ENCODE data around the gene PAIP2.
"Not testable (repeated sequence)": the region's sequence is repeated elsewhere in the genome, so short reads cannot be mapped to it uniquely, and the experiment has no call there.

Gene PAIP2

DNA sequence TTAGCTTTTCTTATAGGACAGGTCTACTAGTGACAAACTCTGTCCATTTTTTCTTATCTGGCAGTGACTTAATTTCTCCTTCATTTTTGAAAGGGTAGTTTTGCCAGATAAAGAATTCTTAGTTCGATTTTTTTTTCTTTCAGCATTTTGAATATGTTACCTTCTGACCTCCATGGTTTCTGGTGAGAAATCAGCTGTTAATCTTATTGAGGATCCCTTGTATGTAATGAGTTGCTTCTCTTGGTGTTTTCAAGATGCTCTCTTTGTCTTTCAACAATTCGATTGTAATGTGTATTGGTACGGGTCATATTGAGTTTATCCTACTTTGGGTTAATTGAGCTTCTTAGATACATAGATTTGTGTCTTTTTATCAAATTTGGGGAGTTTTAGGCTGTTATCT lies 12.5 kb downstream of the PAIP2 start:
- H2AFZ ChIP-seq (ENCODE audit: low read length) = no peak overlapping the region
- H3K4me2 ChIP-seq (ENCODE audit: insufficient read depth, low read length, poor library complexity, severe bottlenecking) = no peak overlapping the region
- no peak overlapping the region for H2BK15ac ChIP-seq (ENCODE audit: low read length)
- peaks cover 0 to 13% of the 10 kb centered on the region in 2 donors for H3K9me3 ChIP-seq (replicated peaks in 1 of 2; ENCODE audit: control insufficient read depth in 2 of 2, insufficient read depth in 1 of 2, low read depth in 1 of 2, low read length in 2 of 2)
- H3K4me1 ChIP-seq (ENCODE audit: control insufficient read depth in 2 of 2, insufficient read depth in 1 of 2, low read depth in 1 of 2, low read length in 2 of 2) = no peaks in the 10 kb centered on the region
- H3K14ac ChIP-seq (ENCODE audit: low read length) = no peak overlapping the region
- peaks cover 4 to 82% of the 10 kb centered on the region in 2 donors for H3K36me3 ChIP-seq (replicated peaks in 1 of 2; ENCODE audit: control insufficient read depth in 2 of 2, insufficient read depth in 2 of 2, low read length in 2 of 2)
- no peak overlapping the region for H3K27ac ChIP-seq (replicated peaks; ENCODE audit: low read length)
- no peaks in the 10 kb centered on the region for H3K27me3 ChIP-seq (ENCODE audit: control insufficient read depth in 3 of 3, insufficient read depth in 3 of 3, low read depth in 1 of 3, low read length in 3 of 3)
- no peak overlapping the region for H2AK5ac ChIP-seq (ENCODE audit: low read depth, low read length)
- H3K23ac ChIP-seq (ENCODE audit: low read depth, low read length, poor library complexity) = no peak overlapping the region
- H2BK12ac ChIP-seq (ENCODE audit: low read length) = no peak overlapping the region
- no peak overlapping the region for H2BK120ac ChIP-seq (ENCODE audit: low read depth, low read length)
- DNase-seq (ENCODE audit: low spot score) = no peak
- H3K4me3 ChIP-seq (ENCODE audit: low read length in 2 of 2) = no peak overlapping the region
- H3K79me1 ChIP-seq (ENCODE audit: low read depth, low read length) = peaks cover 7% of the 10 kb centered on the region
- no peak overlapping the region for H4K8ac ChIP-seq (ENCODE audit: low read depth, low read length)
- no peak overlapping the region for H3K9ac ChIP-seq (ENCODE audit: low read depth, low read length, poor library complexity)
- H3K4ac ChIP-seq (ENCODE audit: low read length) = no peak overlapping the region
- H3K18ac ChIP-seq (ENCODE audit: low read length) = no peak overlapping the region
- H4K91ac ChIP-seq (ENCODE audit: low read depth, low read length, poor library complexity) = no peak overlapping the region
- H2BK5ac ChIP-seq (ENCODE audit: low read length) = no peak overlapping the region
- WGBS, 2 donors (ENCODE audit: extremely low coverage in 2 of 2, insufficient read length in 2 of 2, insufficient replicate concordance in 1 of 2) = no CpG with 5 or more reads among the region's 3 CpGs

DNA sequence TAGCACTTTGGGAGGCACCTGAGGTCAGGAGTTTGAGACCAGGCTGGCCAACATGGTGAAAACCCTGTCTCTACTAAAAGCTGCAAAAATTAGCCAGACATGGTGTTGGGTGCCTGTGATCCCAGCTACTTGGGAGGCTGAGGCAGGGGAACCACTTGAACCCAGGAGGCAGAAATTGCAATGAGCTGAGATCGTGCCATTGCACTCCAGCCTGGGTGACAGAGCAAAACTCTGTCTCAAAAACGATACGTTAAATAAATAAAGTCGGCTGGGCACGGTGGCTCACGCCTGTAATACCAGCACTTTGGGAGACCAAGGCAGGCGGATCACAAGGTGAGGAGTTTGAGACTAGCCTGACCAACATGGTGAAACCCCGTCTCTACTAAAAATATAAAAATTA lies 14.2 kb downstream of the PAIP2 start:
- not testable (repeated sequence) for H2AFZ ChIP-seq (ENCODE audit: low read length); H2BK120ac ChIP-seq (ENCODE audit: low read depth, low read length); H3K79me1 ChIP-seq (ENCODE audit: low read depth, low read length); H2BK12ac ChIP-seq (ENCODE audit: low read length); H3K14ac ChIP-seq (ENCODE audit: low read length); H3K27ac ChIP-seq (replicated peaks; ENCODE audit: low read length); H3K4me3 ChIP-seq (ENCODE audit: low read length in 2 of 2); H3K27me3 ChIP-seq (ENCODE audit: control insufficient read depth in 3 of 3, insufficient read depth in 3 of 3, low read depth in 1 of 3, low read length in 3 of 3); H3K9ac ChIP-seq (ENCODE audit: low read depth, low read length, poor library complexity); H2BK5ac ChIP-seq (ENCODE audit: low read length); H2BK15ac ChIP-seq (ENCODE audit: low read length); H4K91ac ChIP-seq (ENCODE audit: low read depth, low read length, poor library complexity); H3K18ac ChIP-seq (ENCODE audit: low read length); H2AK5ac ChIP-seq (ENCODE audit: low read depth, low read length); H3K4me1 ChIP-seq (ENCODE audit: control insufficient read depth in 2 of 2, insufficient read depth in 1 of 2, low read depth in 1 of 2, low read length in 2 of 2); H3K4me2 ChIP-seq (ENCODE audit: insufficient read depth, low read length, poor library complexity, severe bottlenecking); H3K23ac ChIP-seq (ENCODE audit: low read depth, low read length, poor library complexity); H4K8ac ChIP-seq (ENCODE audit: low read depth, low read length); DNase-seq (ENCODE audit: low spot score); H3K4ac ChIP-seq (ENCODE audit: low read length)
- Histone ChIP-seq H3K9me3 (replicated peaks in 1 of 2; ENCODE audit: control insufficient read depth in 2 of 2, insufficient read depth in 1 of 2, low read depth in 1 of 2, low read length in 2 of 2) (peaks cover 0 to 13% of the 10 kb centered on the region in 2 donors), H3K36me3 (replicated peaks in 1 of 2; ENCODE audit: control insufficient read depth in 2 of 2, insufficient read depth in 2 of 2, low read length in 2 of 2) (peaks cover 4 to 82% of the 10 kb centered on the region in 2 donors)
- no CpG with 5 or more reads among the region's 8 CpGs for WGBS, 2 donors (ENCODE audit: extremely low coverage in 2 of 2, insufficient read length in 2 of 2, insufficient replicate concordance in 1 of 2)

DNA sequence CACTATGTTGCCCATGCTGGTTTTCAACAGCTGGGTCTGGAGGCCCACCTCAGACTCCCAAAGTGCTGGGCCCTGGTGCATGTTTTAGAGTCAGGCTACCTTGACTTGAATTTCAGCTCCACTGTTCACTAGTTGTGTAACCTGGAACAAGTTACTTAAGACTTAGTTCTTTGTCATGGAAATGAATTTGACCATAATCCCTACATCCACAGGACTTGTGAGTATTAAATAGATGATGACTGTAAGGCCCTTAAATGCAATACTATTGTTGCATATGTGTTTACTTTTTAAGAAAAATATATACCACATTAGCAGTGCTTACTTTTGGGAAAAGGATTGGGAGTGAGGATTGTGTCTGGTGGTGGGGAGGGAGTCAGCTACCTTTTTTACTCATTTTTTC lies 16.4 kb downstream of the PAIP2 start:
- Histone ChIP-seq H3K18ac (ENCODE audit: low read length) (no peak overlapping the region), H4K8ac (ENCODE audit: low read depth, low read length) (no peak overlapping the region), H3K9ac (ENCODE audit: low read depth, low read length, poor library complexity) (no peak overlapping the region), H3K4me1 (ENCODE audit: control insufficient read depth in 2 of 2, insufficient read depth in 1 of 2, low read depth in 1 of 2, low read length in 2 of 2) (no peaks in the 10 kb centered on the region), H3K4me3 (ENCODE audit: low read length in 2 of 2) (no peak overlapping the region), H2BK15ac (ENCODE audit: low read length) (no peak overlapping the region), H3K4ac (ENCODE audit: low read length) (no peak overlapping the region), H3K27ac (replicated peaks; ENCODE audit: low read length) (no peak overlapping the region), H3K9me3 (replicated peaks in 1 of 2; ENCODE audit: control insufficient read depth in 2 of 2, insufficient read depth in 1 of 2, low read depth in 1 of 2, low read length in 2 of 2) (peaks cover 0 to 13% of the 10 kb centered on the region in 2 donors), H2BK12ac (ENCODE audit: low read length) (no peak overlapping the region), H3K27me3 (ENCODE audit: control insufficient read depth in 3 of 3, insufficient read depth in 3 of 3, low read depth in 1 of 3, low read length in 3 of 3) (no peaks in the 10 kb centered on the region), H3K79me1 (ENCODE audit: low read depth, low read length) (peaks cover 9% of the 10 kb centered on the region), H2BK120ac (ENCODE audit: low read depth, low read length) (no peak overlapping the region), H4K91ac (ENCODE audit: low read depth, low read length, poor library complexity) (no peak overlapping the region), H2BK5ac (ENCODE audit: low read length) (no peak overlapping the region), H3K36me3 (replicated peaks in 1 of 2; ENCODE audit: control insufficient read depth in 2 of 2, insufficient read depth in 2 of 2, low read length in 2 of 2) (peaks cover 2 to 75% of the 10 kb centered on the region in 2 donors), H2AK5ac (ENCODE audit: low read depth, low read length) (no peak overlapping the region), H3K4me2 (ENCODE audit: insufficient read depth, low read length, poor library complexity, severe bottlenecking) (no peak overlapping the region), H3K23ac (ENCODE audit: low read depth, low read length, poor library complexity) (no peak overlapping the region), H3K14ac (ENCODE audit: low read length) (no peak overlapping the region), H2AFZ (ENCODE audit: low read length) (no peak overlapping the region)
- DNase-seq (ENCODE audit: low spot score) = no peak

DNA sequence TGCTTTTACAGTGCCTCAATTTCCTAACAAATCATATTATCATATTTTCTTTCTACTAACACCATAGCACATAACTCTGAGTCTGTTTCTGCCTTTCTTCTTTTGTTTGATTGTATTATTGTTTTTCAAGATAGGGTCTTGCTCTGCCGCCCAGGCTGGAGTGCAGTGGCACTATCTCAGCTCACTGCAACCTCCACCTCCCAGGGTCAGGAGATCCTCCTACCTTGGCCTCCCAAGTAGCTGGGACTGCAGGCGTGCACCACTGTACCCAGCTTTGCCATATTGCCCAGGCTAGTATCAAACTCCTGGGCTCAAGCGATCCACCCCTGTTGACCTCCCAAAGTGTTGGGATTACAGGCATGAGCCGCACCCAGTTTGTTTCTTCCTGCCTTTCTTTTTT lies 18.7 kb downstream of the PAIP2 start:
- no peak overlapping the region for H3K4ac ChIP-seq (ENCODE audit: low read length)
- no peaks in the 10 kb centered on the region for H3K4me1 ChIP-seq (ENCODE audit: control insufficient read depth in 2 of 2, insufficient read depth in 1 of 2, low read depth in 1 of 2, low read length in 2 of 2)
- no peak overlapping the region for H2AFZ ChIP-seq (ENCODE audit: low read length)
- H3K27ac ChIP-seq (replicated peaks; ENCODE audit: low read length) = no peak overlapping the region
- no peak overlapping the region for H2BK12ac ChIP-seq (ENCODE audit: low read length)
- H3K23ac ChIP-seq (ENCODE audit: low read depth, low read length, poor library complexity) = no peak overlapping the region
- peaks cover 9 to 76% of the 10 kb centered on the region in 2 donors for H3K36me3 ChIP-seq (replicated peaks in 1 of 2; ENCODE audit: control insufficient read depth in 2 of 2, insufficient read depth in 2 of 2, low read length in 2 of 2)
- H3K9me3 ChIP-seq (replicated peaks in 1 of 2; ENCODE audit: control insufficient read depth in 2 of 2, insufficient read depth in 1 of 2, low read depth in 1 of 2, low read length in 2 of 2) = no peaks in the 10 kb centered on the region
- DNase-seq (ENCODE audit: low spot score) = no peak
- no peak overlapping the region for H2AK5ac ChIP-seq (ENCODE audit: low read depth, low read length)
- no peak overlapping the region for H4K91ac ChIP-seq (ENCODE audit: low read depth, low read length, poor library complexity)
- no CpG with 5 or more reads among the region's 4 CpGs for WGBS, 2 donors (ENCODE audit: extremely low coverage in 2 of 2, insufficient read length in 2 of 2, insufficient replicate concordance in 1 of 2)
- H3K18ac ChIP-seq (ENCODE audit: low read length) = no peak overlapping the region
- no peak overlapping the region for H2BK120ac ChIP-seq (ENCODE audit: low read depth, low read length)
- H3K4me2 ChIP-seq (ENCODE audit: insufficient read depth, low read length, poor library complexity, severe bottlenecking) = no peak overlapping the region
- H2BK15ac ChIP-seq (ENCODE audit: low read length) = no peak overlapping the region
- H3K27me3 ChIP-seq (ENCODE audit: control insufficient read depth in 3 of 3, insufficient read depth in 3 of 3, low read depth in 1 of 3, low read length in 3 of 3) = no peaks in the 10 kb centered on the region
- no peak overlapping the region for H3K4me3 ChIP-seq (ENCODE audit: low read length in 2 of 2)
- H3K9ac ChIP-seq (ENCODE audit: low read depth, low read length, poor library complexity) = no peak overlapping the region
- H4K8ac ChIP-seq (ENCODE audit: low read depth, low read length) = no peak overlapping the region
- H3K79me1 ChIP-seq (ENCODE audit: low read depth, low read length) = peaks cover 9% of the 10 kb centered on the region
- H3K14ac ChIP-seq (ENCODE audit: low read length) = no peak overlapping the region
- no peak overlapping the region for H2BK5ac ChIP-seq (ENCODE audit: low read length)
